Putamen (tissue), 1 donor: ENCODE measurements around the gene DPP7.
"Not testable (repeated sequence)": the region's sequence is repeated elsewhere in the genome, so short reads cannot be mapped to it uniquely, and the experiment has no call there.

ENCODE experiments used
- DNase-seq: peaks from one replicate; pipeline ENCODE4 v3.0.0-alpha.2; 2016; ENCODE audit warnings: low spot score

DPP7 gene

DNA sequence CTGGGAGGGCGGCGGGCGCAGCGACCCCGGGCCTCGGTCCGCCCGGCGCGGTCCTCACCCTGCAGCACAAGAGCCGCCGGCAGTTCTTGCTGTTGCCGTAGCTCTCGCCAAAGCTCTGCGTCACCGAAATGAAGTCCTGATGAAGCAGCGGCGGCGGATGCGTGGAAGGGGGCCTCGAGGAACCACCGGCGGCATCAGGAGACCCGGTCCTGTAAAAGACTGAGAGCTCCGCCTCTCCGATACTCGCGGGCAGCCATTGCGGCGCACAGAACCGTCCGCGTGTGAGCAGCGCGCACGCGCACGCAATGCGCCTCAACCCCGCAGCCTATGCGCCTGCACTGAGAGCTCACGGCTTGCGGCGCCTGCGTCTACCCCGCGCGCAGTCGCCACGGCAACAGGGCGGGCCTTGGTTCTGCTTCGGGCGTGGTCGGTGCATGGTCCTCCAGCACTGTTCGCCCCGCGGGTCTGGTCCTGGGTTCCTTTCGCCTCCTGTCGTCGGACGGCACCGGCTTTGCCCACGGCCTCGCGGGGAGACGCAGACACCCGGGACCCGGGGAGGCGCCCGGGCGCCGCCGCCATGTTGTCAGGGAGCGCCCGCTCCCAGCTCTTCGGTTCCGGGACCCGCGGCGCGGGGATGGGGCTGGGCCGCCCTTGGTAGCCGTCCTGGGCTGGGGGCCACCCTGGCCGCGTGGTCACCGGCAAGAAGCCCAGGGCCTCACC lies 15.1 kb upstream of the DPP7 start:
- peak; percentile 86 for DNase-seq

DNA sequence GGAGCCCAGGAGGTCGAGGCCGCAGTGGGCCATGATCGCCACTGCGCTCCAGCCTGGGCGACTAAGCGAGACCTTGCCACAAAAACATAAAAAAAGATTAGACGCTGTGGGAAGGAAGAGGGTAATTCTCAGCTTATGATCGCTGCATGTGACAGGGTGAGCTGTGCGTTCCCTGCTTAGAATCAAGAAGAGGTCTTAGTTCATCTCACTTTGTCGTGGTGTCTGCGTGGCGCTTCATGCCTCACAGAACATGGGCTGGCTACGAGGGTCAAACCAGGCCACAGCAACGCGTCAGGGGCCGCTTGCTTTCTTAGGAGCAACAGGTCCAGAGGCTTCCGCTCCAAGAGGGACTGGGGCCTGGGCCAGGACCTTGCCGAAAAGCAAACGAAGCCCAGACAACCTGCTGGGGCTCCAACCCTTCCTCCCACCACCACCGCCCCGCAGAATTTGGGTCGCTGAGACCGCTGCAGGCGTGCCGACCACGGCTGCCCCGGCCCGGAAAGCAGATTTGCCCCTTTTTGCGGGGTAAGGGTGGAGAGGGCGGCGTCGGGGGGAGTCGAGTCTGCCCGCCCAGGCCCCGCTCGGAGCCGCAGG lies 14.4 kb upstream of the DPP7 start:
- no peak for DNase-seq

DNA sequence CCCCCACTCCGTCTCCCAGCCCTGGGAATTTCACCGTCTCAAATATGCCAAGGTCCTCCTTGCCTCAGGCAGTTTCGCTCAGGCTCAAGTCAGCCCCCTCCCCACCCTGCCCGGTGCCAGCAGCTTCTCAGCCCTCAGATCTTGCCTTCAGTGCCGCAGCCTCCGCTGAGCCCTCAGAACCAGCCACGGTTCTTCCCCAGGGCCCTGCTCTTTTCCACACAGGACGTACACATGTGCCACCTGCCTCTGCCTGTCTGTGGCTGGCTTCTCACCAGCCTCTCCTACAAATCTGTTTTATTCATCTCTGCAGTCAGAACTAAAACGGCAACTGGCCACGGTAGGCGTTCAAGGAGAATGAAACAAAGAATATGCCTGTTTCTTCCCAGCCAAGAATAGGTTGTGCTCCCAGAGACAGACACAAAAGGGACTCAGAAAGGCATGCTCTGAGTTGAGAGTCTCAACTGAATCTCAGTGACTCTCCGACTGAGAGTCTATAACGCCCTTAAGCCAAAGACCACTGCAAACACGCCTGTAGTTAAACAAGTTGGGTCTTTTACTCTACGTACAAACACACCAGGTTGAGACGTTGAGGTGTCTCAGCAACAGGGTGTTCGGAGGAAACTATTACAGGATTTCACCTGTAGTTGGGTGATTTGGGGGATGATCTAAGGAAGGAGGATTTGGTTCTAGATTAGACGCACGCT lies 13.8 kb upstream of the DPP7 start:
- no peak for DNase-seq

DNA sequence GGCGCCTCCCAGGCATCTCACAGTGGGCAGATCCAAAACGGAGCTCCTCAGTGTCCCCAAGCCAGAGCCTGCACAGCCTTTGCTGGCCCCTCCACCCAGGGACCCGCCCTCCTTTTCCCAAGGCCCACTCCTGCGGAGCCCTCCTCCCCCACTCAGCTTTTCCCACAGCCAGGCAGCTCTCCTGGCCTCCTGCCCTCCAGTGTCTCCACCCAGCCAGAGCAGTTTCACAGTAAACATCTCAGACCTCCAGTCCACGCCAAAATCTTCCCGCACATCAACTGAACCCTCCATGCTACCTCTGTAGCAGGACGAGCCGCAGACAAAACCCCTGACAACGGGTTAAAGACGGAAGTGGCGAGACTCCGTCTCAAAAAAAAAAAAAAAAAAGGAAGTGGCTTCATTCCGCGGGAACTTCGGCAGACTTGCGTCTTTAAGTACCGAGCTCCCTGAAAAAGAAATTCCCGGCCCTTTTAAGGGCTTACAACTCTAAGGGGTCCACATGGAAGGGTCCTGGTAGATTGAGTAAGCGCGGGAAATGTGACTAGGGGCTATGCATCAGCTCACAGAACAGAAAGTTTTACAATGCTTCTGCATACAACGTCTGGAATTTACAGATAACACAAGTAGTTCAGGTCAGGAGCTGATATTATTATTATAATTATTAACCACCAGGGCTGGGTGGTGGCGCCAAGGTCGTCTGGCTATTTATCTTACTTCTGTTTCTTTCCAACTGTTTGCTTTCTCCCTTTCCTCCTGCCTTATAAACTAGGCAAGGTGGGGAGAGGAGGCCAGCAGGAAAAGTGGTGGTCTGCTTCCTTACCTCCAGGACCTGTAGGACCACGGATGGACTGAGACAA lies 13.0 kb upstream of the DPP7 start:
- DNase-seq = no peak

- no peak for DNase-seq
Measured at GRCh38 chr9:137126786-137127185, 12.3 kb upstream of the DPP7 start.

DNA sequence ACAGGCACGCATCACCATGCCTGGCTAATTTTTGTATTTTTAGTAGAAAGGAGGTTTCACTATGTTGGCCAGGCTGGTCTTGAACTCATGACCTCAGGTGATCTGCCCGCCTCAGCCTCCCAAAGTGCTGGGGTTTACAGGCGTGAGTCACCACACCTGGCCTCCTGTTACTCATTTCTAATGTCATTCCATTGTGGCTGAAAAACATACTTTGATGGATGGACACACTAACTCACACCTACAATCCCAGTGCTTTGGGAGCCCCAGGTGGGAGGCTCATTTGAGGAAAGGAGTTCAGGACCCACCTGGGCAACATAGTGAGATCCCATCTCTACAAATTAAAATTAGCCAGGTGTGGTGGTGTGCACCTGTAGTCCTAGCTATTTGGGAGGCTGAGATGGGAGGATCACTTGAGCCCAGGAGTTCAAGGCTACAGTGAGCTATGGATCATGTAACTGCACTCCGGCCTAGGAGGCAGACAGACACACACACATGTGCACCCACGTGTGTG lies 9.5 kb upstream of the DPP7 start:
- not testable (repeated sequence) for DNase-seq

DNA sequence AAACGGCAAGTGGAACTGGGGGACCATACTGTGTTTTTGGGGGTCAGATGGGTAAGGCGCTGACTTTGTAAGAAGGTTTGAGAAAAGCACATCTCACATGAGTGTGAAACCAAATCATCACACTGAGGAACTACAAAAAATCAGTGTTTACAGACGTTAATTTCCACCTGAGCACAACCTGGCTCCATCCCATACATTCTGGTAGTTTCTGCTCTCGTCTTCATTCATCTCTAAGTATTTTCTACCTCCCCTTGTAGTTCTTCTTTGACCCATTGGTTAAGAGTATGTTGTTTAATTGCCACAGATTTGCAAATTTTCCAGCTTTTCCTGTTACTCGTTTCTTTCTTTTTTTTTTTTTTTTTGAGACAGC lies 8.9 kb upstream of the DPP7 start:
- no peak for DNase-seq

- not testable (repeated sequence) for DNase-seq
Measured at GRCh38 chr9:137122796-137123467, 8.4 kb upstream of the DPP7 start.

- DNase-seq = not testable (repeated sequence)
Measured at GRCh38 chr9:137121927-137122795, 7.6 kb upstream of the DPP7 start.

- DNase-seq = not testable (repeated sequence)
Measured at GRCh38 chr9:137118092-137118603, 3.6 kb upstream of the DPP7 start.

DNA sequence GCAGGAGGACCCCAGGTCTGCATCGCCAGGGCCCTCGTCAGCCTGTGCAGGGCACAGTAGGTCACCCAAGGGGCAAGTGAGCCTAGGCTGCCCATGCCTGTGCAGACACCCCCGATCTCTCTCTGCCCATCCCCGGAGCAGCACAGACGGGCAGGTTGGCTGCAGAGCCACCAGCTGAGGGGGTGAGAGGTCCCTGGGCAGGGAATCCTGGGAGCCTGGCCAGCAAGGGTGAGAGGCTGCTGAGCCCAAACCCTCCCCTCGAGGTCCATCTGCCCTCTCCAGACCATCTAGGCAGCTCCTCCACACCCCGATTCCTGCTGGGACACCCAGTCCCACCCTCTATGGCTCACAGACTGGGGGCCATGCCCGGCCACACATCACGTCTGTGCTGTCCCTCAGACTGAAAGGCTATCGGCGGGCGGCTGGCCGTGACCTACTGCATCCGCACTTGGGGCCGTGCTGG lies 2.8 kb upstream of the DPP7 start:
- no peak for DNase-seq

- no peak for DNase-seq
Measured at GRCh38 chr9:137116728-137117127, 2.2 kb upstream of the DPP7 start.

DNA sequence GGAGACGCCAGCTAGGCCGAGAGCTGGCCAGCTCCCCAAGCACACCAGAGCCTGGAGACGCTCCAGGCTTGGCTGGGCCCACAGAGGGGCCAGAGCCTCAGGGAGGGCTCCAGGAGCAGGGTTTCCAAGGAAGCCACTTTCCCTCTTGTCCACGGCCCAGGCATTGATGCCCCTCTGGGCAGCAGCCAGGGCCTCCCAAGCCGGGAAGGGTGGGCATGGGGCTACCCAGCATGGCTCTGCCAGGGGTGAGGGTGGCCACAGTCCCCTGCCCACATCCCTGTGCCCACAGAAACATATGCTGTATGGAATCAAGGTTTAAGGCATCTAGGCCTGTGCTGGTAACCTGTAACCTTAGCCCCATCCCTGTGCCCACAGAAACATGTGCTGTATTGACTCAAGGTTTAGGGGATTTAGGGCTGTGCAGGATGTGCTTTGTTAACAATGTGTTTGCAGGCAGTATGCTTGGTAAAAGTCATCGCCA lies 1.5 kb upstream of the DPP7 start:
- no peak for DNase-seq

DNA sequence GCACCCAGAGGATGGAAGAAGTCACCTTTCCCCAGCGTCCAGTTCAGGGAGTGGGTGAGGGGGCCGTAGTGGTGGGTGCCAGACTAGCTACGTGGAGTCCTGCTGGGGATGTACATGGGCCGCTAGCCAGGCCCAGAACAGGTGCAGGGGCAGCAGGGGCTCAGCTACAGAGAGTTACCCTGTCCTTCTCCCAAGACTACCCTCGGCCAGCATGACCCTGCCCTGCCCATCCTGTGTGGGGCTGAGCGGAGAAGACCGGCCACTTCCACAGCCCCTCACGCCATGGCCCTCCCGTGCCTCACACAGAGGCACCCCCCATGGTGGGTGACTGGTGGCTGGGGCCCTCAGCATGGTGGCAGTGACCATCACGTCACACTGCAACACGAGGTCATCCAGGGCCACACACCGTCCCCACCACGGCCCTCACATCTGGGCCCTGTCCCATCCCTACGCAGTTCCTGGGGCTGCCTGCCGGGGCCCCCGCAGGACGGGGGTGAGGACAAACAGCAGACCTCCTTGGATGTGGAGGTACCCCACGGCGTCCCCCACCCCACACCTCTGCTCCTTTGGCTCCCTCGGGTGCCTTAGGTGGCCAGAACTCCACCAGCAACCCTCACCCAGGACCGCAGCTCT lies 977 bp upstream of the DPP7 start:
- no peak for DNase-seq

DNA sequence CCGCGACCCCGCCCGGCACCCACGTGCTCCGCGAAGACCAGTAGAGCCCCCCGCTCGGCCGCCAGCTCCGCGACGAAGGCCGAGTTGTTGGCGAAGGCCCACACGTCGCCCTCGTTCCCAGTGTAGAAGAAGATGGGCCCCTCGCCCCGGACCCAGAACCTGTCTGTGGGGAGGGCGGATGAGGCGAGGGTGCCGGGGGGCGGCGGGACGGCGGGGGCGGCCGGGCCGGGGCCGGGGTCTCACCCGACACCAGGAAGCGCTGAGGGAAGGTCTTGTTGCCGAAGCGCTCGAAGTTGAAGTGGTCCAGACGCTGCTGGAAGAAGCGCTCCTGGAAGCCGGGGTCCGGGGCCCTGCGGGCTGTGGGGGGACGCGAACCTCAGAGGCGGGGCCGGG lies 317 bp downstream of the DPP7 start:
- DNase-seq = no peak

GRCh38 chr9:137113385-137114159 lies 961 bp downstream of the DPP7 start:
- DNase-seq = no peak

DNA sequence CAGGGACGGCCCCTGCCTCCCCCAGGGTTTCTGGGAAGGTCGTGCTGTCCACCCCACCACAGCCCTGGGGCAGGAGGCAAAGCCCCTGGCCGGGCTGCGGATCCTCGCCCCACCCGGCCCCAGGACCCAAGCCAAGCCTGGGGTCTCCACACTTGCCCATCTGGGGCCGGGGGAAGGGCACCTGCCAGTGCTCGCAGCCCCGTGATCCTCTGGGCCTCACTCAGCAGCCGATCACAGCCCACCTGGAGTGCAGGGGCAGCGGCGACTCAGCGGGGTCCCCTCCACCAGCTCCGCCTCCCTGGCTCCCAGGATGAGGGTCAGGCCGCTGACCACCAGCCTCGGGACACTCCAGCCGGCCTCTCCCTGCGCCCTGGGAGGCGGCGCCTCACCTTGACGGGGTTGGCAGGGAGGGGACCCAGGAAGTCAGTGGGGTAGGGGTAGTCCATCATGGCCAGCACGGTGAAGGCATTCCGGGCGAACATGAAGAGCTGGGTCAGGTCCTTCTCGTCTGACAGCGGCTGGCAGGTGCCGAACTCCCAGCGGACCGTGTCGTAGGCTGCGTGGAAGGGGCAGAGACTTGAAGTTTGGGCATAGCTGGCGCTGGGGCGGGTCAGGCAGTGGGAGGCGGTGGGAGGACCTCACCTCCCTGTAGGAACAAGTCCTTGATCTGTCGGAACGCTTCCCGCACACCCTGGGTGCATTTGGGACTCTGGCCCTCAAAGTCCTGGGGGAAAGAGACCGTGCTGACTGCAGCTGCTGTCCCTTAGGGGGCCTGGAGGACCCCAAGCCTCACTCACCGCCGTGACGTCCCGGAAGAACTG lies 1.8 kb downstream of the DPP7 start:
- DNase-seq = no peak
